K562 (cell line): Measurements from ENCODE around the gene FAM161B.

ENCODE experiments used
- EP300 ChIP-seq: IDR thresholded peaks from 2 replicates; pipeline ENCODE4 v1.6.1; 2012; ENCODE audit warnings: low read length, improper control_type of control experiment
- HDGF ChIP-seq: fragments of 450-650 bp; IDR thresholded peaks from 2 replicates; pipeline ENCODE4 v1.6.1; 2016
- NFXL1 ChIP-seq: fragments of 450-650 bp; formaldehyde crosslinking; IDR thresholded peaks from 2 replicates; pipeline ENCODE4 v1.4.0; 2021; ENCODE audit warnings: mild to moderate bottlenecking
- RAD21 ChIP-seq, 2 experiments: fragments of 250-450 bp in 1 of 2; fragments of 450-650 bp in 1 of 2; sonication (Bioruptor Pico) in 1 of 2; formaldehyde crosslinking in 1 of 2; IDR thresholded peaks in 1 of 2; conservative IDR thresholded peaks in 1 of 2; 2 replicates each; pipeline versions ENCODE4 v1.4.0 to v1.8.0; 2020 to 2022; ENCODE audit warnings: mild to moderate bottlenecking in 2 of 2, moderate library complexity in 1 of 2
- TF ChIP-seq, protein P1 (sequence below): fragments of 450-650 bp; IDR thresholded peaks from 2 replicates; pipeline ENCODE4 v1.6.1; 2016; ENCODE audit warnings: borderline replicate concordance
- TF ChIP-seq, protein P2 (sequence below), 3 experiments: IDR thresholded peaks in 2 of 3; conservative IDR thresholded peaks in 1 of 3; 2 replicates each; pipeline ENCODE4 v1.5.1; 2011 to 2012; ENCODE audit warnings: low read length in 3 of 3, mild to moderate bottlenecking in 3 of 3, control low read depth in 2 of 3, improper control_type of control experiment in 1 of 3, inconsistent platforms in 1 of 3, low read depth in 1 of 3, mixed read lengths in 1 of 3, moderate library complexity in 1 of 3; ENCODE audit not compliant: insufficient read depth in 2 of 3

DNA sequence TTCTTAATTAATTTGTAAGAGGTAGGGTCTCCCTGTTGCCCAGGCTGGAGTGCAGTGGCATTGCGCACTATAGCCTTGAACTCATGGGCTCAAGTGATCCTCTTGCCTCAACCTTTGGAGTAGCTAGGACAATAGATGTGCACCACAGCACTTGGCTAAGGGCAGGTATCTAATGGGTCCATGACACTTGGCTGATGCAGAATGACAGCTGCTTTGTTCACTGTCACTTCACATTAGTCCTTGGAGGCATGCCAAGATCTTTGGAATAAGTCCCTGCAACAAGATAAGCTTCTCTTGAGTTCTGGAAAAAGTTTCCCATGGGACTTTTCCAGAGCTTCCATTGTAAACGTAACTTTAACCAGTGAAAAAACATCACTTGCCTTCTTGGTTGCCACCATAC, 23.6 kb upstream of the FAM161B start:
- TF ChIP-seq, protein P1, sequence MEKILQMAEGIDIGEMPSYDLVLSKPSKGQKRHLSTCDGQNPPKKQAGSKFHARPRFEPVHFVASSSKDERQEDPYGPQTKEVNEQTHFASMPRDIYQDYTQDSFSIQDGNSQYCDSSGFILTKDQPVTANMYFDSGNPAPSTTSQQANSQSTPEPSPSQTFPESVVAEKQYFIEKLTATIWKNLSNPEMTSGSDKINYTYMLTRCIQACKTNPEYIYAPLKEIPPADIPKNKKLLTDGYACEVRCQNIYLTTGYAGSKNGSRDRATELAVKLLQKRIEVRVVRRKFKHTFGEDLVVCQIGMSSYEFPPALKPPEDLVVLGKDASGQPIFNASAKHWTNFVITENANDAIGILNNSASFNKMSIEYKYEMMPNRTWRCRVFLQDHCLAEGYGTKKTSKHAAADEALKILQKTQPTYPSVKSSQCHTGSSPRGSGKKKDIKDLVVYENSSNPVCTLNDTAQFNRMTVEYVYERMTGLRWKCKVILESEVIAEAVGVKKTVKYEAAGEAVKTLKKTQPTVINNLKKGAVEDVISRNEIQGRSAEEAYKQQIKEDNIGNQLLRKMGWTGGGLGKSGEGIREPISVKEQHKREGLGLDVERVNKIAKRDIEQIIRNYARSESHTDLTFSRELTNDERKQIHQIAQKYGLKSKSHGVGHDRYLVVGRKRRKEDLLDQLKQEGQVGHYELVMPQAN, result no peak
- TF ChIP-seq HDGF (no peak), RAD21 (CRISPR knock-in tag; conservative IDR thresholded peaks at IDR 0.05 in 1 of 2, IDR thresholded peaks at IDR 0.05 in 1 of 2) (no peak), EP300 (no peak), NFXL1 (CRISPR knock-in tag) (no peak)
- TF ChIP-seq, protein P2, sequence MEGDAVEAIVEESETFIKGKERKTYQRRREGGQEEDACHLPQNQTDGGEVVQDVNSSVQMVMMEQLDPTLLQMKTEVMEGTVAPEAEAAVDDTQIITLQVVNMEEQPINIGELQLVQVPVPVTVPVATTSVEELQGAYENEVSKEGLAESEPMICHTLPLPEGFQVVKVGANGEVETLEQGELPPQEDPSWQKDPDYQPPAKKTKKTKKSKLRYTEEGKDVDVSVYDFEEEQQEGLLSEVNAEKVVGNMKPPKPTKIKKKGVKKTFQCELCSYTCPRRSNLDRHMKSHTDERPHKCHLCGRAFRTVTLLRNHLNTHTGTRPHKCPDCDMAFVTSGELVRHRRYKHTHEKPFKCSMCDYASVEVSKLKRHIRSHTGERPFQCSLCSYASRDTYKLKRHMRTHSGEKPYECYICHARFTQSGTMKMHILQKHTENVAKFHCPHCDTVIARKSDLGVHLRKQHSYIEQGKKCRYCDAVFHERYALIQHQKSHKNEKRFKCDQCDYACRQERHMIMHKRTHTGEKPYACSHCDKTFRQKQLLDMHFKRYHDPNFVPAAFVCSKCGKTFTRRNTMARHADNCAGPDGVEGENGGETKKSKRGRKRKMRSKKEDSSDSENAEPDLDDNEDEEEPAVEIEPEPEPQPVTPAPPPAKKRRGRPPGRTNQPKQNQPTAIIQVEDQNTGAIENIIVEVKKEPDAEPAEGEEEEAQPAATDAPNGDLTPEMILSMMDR (IDR thresholded peaks at IDR 0.05 in 2 of 3, conservative IDR thresholded peaks at IDR 0.05 in 1 of 3; ENCODE audit: insufficient read depth in 2 of 3, low read depth in 1 of 3, low read length in 3 of 3), result no peak
